ENCODE measurements around the gene UQCC5.

DNA sequence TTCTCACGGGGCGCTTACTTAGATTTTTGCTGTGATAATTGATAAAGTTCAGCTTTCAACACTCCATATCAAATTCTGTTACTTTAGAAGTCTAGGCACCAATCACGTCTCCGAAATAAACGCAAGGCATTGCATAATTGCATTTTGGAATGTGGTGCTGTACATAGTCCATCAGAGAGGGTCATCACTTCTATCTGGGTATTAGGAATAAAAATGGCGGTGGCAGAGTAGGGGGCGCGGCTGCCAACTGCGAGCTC, 365 bp upstream of the UQCC5 start:
- TF ChIP-seq, protein P1, sequence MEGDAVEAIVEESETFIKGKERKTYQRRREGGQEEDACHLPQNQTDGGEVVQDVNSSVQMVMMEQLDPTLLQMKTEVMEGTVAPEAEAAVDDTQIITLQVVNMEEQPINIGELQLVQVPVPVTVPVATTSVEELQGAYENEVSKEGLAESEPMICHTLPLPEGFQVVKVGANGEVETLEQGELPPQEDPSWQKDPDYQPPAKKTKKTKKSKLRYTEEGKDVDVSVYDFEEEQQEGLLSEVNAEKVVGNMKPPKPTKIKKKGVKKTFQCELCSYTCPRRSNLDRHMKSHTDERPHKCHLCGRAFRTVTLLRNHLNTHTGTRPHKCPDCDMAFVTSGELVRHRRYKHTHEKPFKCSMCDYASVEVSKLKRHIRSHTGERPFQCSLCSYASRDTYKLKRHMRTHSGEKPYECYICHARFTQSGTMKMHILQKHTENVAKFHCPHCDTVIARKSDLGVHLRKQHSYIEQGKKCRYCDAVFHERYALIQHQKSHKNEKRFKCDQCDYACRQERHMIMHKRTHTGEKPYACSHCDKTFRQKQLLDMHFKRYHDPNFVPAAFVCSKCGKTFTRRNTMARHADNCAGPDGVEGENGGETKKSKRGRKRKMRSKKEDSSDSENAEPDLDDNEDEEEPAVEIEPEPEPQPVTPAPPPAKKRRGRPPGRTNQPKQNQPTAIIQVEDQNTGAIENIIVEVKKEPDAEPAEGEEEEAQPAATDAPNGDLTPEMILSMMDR (IDR thresholded peaks at IDR 0.05), result no peak
- TF ChIP-seq POLR2A (IDR thresholded peaks at IDR 0.05), result no peak

Measured in body of pancreas (tissue), 4 donors.